Measurements from ENCODE around the gene TUT7. TPM values are rescaled to one million over a fixed set of nuclear protein-coding genes. Genes with fewer than 3 reads are reported as not detected.

The TUT7 gene
- total RNA-seq, 1 donor from 2014 or later: 28.5 TPM

GRCh38 chr9:86281593-86282076 lies 72.6 kb downstream of the TUT7 start:
- Histone ChIP-seq H3K27ac (peak overlapping the region; percentile 63), H3K79me2 (ENCODE audit: low read depth) (peaks cover 44% of the 10 kb centered on the region), H3F3A (ENCODE audit: low read depth) (peaks cover 20% of the 10 kb centered on the region), H3K4me1 (peaks cover 13% of the 10 kb centered on the region), H3K4me3 (peak overlapping the region; percentile 70), H3K9me3 (ENCODE audit: low read depth) (no peaks in the 10 kb centered on the region), H3K27me3 (peaks cover 10% of the 10 kb centered on the region), H4K20me1 (ENCODE audit: low read depth) (peaks cover 9% of the 10 kb centered on the region), H3K4me2 (peak overlapping the region; percentile 93), H3K36me3 (no peaks in the 10 kb centered on the region), H2AFZ (replicated peaks) (peak overlapping the region; percentile 82), H3K9ac (peak overlapping the region; percentile 52)
- Mint-ChIP-seq H3K36me3 (peaks cover 6% of the 10 kb centered on the region), H3K4me1 (peaks cover 46% of the 10 kb centered on the region), H3K4me3 (peak overlapping the region; percentile 93), H3K27me3 (ENCODE audit: insufficient read depth, low read depth) (peaks cover 5% of the 10 kb centered on the region), H3K27ac (peak overlapping the region; percentile 4), H3K9me3 (no peaks in the 10 kb centered on the region)
- TF ChIP-seq EZH2phosphoT487 (IDR thresholded peaks at IDR 0.05) (no peak), CTCF (IDR thresholded peaks at IDR 0.05) (no peak), EZH2 (IDR thresholded peaks at IDR 0.05) (no peak)
- DNase-seq (ENCODE audit: low spot score): peak; percentile 68

- Histone ChIP-seq H3K27ac (no peak overlapping the region), H3F3A (ENCODE audit: low read depth) (peaks cover 20% of the 10 kb centered on the region), H3K4me3 (peak overlapping the region; percentile 70), H3K36me3 (no peaks in the 10 kb centered on the region), H4K20me1 (ENCODE audit: low read depth) (peaks cover 7% of the 10 kb centered on the region), H3K79me2 (ENCODE audit: low read depth) (peaks cover 44% of the 10 kb centered on the region), H3K9me3 (ENCODE audit: low read depth) (no peaks in the 10 kb centered on the region), H3K27me3 (peaks cover 10% of the 10 kb centered on the region), H3K4me2 (peak overlapping the region; percentile 93), H3K9ac (no peak overlapping the region), H3K4me1 (peaks cover 8% of the 10 kb centered on the region), H2AFZ (replicated peaks) (no peak overlapping the region)
- Mint-ChIP-seq H3K27ac (no peak overlapping the region), H3K4me3 (peak overlapping the region; percentile 93), H3K4me1 (peaks cover 40% of the 10 kb centered on the region), H3K9me3 (no peaks in the 10 kb centered on the region), H3K27me3 (ENCODE audit: insufficient read depth, low read depth) (peaks cover 5% of the 10 kb centered on the region), H3K36me3 (peaks cover 6% of the 10 kb centered on the region)
- DNase-seq (ENCODE audit: low spot score): no peak
- TF ChIP-seq EZH2phosphoT487 (IDR thresholded peaks at IDR 0.05) (no peak), CTCF (IDR thresholded peaks at IDR 0.05) (no peak)
Measured at GRCh38 chr9:86280580-86280979, 73.6 kb downstream of the TUT7 start.

- Mint-ChIP-seq H3K27ac (no peak overlapping the region), H3K4me3 (peak overlapping the region; percentile 79), H3K4me1 (peaks cover 40% of the 10 kb centered on the region), H3K27me3 (ENCODE audit: insufficient read depth, low read depth) (peaks cover 5% of the 10 kb centered on the region), H3K9me3 (no peaks in the 10 kb centered on the region), H3K36me3 (peaks cover 6% of the 10 kb centered on the region)
- Histone ChIP-seq H4K20me1 (ENCODE audit: low read depth) (peaks cover 12% of the 10 kb centered on the region), H3K9me3 (ENCODE audit: low read depth) (no peaks in the 10 kb centered on the region), H3K27ac (no peak overlapping the region), H3K79me2 (ENCODE audit: low read depth) (peaks cover 49% of the 10 kb centered on the region), H3K4me1 (peaks cover 8% of the 10 kb centered on the region), H3K27me3 (peaks cover 10% of the 10 kb centered on the region), H3F3A (ENCODE audit: low read depth) (peaks cover 20% of the 10 kb centered on the region), H3K4me2 (no peak overlapping the region), H2AFZ (replicated peaks) (no peak overlapping the region), H3K9ac (no peak overlapping the region), H3K36me3 (no peaks in the 10 kb centered on the region), H3K4me3 (no peak overlapping the region)
- DNase-seq (ENCODE audit: low spot score): no peak
- TF ChIP-seq EZH2 (IDR thresholded peaks at IDR 0.05) (no peak), EZH2phosphoT487 (IDR thresholded peaks at IDR 0.05) (no peak), CTCF (IDR thresholded peaks at IDR 0.05) (no peak)
Measured at GRCh38 chr9:86279839-86280238, 74.4 kb downstream of the TUT7 start.
